CD4-positive, alpha-beta memory T cell (primary cell): ENCODE results near the gene GRK4. TPM values are rescaled to one million over a fixed set of nuclear protein-coding genes. Genes with fewer than 3 reads are reported as not detected.
"Not testable (repeated sequence)": the region's sequence is repeated elsewhere in the genome, so short reads cannot be mapped to it uniquely, and the experiment has no call there.

Source experiments
- CTCF ChIA-PET: fragments of 350-600 bp; sonication (Branson Sonifier 250); formaldehyde crosslinking; loops from one replicate; lab custom pipeline; 2021; ENCODE audit warnings: inconsistent platforms; ENCODE audit not compliant: partially characterized antibody; lab: Charles Lee
- POLR2A ChIA-PET: fragments of 350-600 bp; sonication (Branson Sonifier 250); formaldehyde crosslinking; loops from one replicate; lab custom pipeline; 2021; ENCODE audit not compliant: partially characterized antibody; lab: Charles Lee
- DNase-seq, 5 donors: peaks; one replicate each; pipeline versions ENCODE4 v3.0.0 to v3.0.0-alpha.2; 2020 to 2022; ENCODE audit warnings: mixed read lengths in 1 of 5
- H3K27ac ChIP-seq: one replicate; pipeline ENCODE4 v1.7.0; 2013; ENCODE audit warnings: low read depth, low read length
- H3K27me3 ChIP-seq: 2 replicates; pipeline ENCODE4 v1.7.0; 2013; ENCODE audit warnings: mild to moderate bottlenecking, low read length, moderate library complexity; ENCODE audit not compliant: insufficient read depth
- H3K36me3 ChIP-seq: 2 replicates; pipeline ENCODE4 v1.7.0; 2013; ENCODE audit warnings: mild to moderate bottlenecking, low read length, moderate library complexity; ENCODE audit not compliant: insufficient read depth
- H3K4me1 ChIP-seq: 2 replicates; pipeline ENCODE4 v1.7.0; 2013; ENCODE audit warnings: mild to moderate bottlenecking, low read length, moderate library complexity; ENCODE audit not compliant: insufficient read depth
- H3K4me3 ChIP-seq, 2 donors: one replicate each; pipeline ENCODE4 v1.7.0; 2013; ENCODE audit warnings: low read length in 2 of 2, mild to moderate bottlenecking in 1 of 2
- H3K9me3 ChIP-seq, 2 donors: one replicate each; pipeline ENCODE4 v1.7.0; 2013; ENCODE audit warnings: low read length in 2 of 2, control low read depth in 1 of 2; ENCODE audit not compliant: control insufficient read depth in 1 of 2
- H3K27ac Mint-ChIP-seq, 7 donors: one replicate each; pipeline ENCODE4 v1.8.0; 2020 to 2021; ENCODE audit warnings: mixed read lengths in 7 of 7, mild to moderate bottlenecking in 6 of 7, inconsistent platforms in 3 of 7, moderate library complexity in 3 of 7
- H3K27me3 Mint-ChIP-seq, 2 donors: one replicate each; pipeline ENCODE4 v1.8.0; 2020 to 2021; ENCODE audit warnings: mixed read lengths in 2 of 2
- H3K36me3 Mint-ChIP-seq, 2 donors: one replicate each; pipeline ENCODE4 v1.8.0; 2020 to 2021; ENCODE audit warnings: mixed read lengths in 2 of 2, inconsistent platforms in 1 of 2, mild to moderate bottlenecking in 1 of 2
- H3K4me1 Mint-ChIP-seq, 4 donors: one replicate each; pipeline ENCODE4 v1.8.0; 2020 to 2021; ENCODE audit warnings: mixed read lengths in 4 of 4, mild to moderate bottlenecking in 1 of 4
- H3K4me3 Mint-ChIP-seq, 8 donors: one replicate each; pipeline ENCODE4 v1.8.0; 2020 to 2021; ENCODE audit warnings: mixed read lengths in 8 of 8, mild to moderate bottlenecking in 7 of 8, moderate library complexity in 6 of 8, inconsistent platforms in 3 of 8
- H3K9me3 Mint-ChIP-seq, 8 donors: one replicate each; pipeline ENCODE4 v1.8.0; 2020 to 2021; ENCODE audit warnings: mixed read lengths in 8 of 8, mild to moderate bottlenecking in 5 of 8, inconsistent platforms in 3 of 8, moderate library complexity in 1 of 8
- intact Hi-C: fragments of 100-400 bp; cut with micrococcal nuclease; formaldehyde crosslinking; loops from one replicate; pipeline ENCODE4 v1.15.1; 2023
- polyA plus RNA-seq, 2 donors: library from polyadenylated mRNA; unstranded; fragments of 300-500 nt; fragmentation: Illumina TruSeq; gene quantifications; one replicate each; pipeline ENCODE4 v1.2.3, GENCODE V29; 2021
- total RNA-seq, 2 experiments: library from RNA; stranded (reverse); gene quantifications; one replicate each; pipeline ENCODE4 v1.2.3, GENCODE V29; 2021

GRK4 gene
- total and polyA plus RNA-seq, 4 experiments from 2014 or later = 0.55 to 3.2 (median 2.3) TPM

- H3K9me3 ChIP-seq, H3K27me3 Mint-ChIP-seq, H3K9me3 Mint-ChIP-seq, intact Hi-C loops, H3K27me3 ChIP-seq, H3K4me3 ChIP-seq: not testable (repeated sequence)
- Mint-ChIP-seq H3K36me3 (peaks cover 37 to 74% of the 10 kb centered on the region in 2 donors), H3K4me1 (peaks cover 32 to 58% (median 48%) of the 10 kb centered on the region in 4 donors), H3K4me3 (peak overlapping the region in 4 of 8 donors; percentile 44 to 74 (median 52)), H3K27ac (peak overlapping the region; percentile 61 to 89 (median 79))
- peak; percentile 23 to 55 (median 38) for DNase-seq
- Histone ChIP-seq H3K36me3 (peaks cover 37% of the 10 kb centered on the region), H3K4me1 (peaks cover 21% of the 10 kb centered on the region), H3K27ac (peak overlapping the region; percentile 41)
- POLR2A ChIA-PET = interaction anchor here (1.3 to 4.3 kb wide), 3 partner anchors 9 to 13 kb away, joined by 4 to 29 read pairs (median 12); no protein-coding TSS in a partner anchor
- CTCF ChIA-PET = interaction anchor here (1.6 kb wide), 1 partner anchor 8 kb away, joined by 3 read pairs; no protein-coding TSS in a partner anchor
These were observed 40.8 kb upstream of the GRK4 start for GRCh38 chr4:2922453-2923101.

GRCh38 chr4:2923141-2923551 lies 40.2 kb upstream of the GRK4 start:
- peak overlapping the region; percentile 41 for H3K27ac ChIP-seq
- no peak for DNase-seq
- peak overlapping the region; percentile 32 to 92 (median 78) for H3K27ac Mint-ChIP-seq
- POLR2A ChIA-PET = interaction anchor here (1.3 to 4.3 kb wide), 3 partner anchors 9 to 13 kb away, joined by 4 to 29 read pairs (median 12); no protein-coding TSS in a partner anchor
- no peaks in the 10 kb centered on the region for H3K27me3 ChIP-seq
- peaks cover 43% of the 10 kb centered on the region for H3K36me3 ChIP-seq
- H3K4me1 Mint-ChIP-seq = peaks cover 28 to 53% (median 42%) of the 10 kb centered on the region in 4 donors
- no peaks in the 10 kb centered on the region for H3K27me3 Mint-ChIP-seq
- H3K4me3 Mint-ChIP-seq = peak overlapping the region in 6 of 8 donors; percentile 5 to 75 (median 50)
- no peaks in the 10 kb centered on the region for H3K9me3 ChIP-seq
- H3K4me1 ChIP-seq = peaks cover 21% of the 10 kb centered on the region
- H3K9me3 Mint-ChIP-seq = peaks cover 0 to 3% (median 0%) of the 10 kb centered on the region in 8 donors
- no peak overlapping the region for H3K4me3 ChIP-seq
- peaks cover 37 to 73% of the 10 kb centered on the region in 2 donors for H3K36me3 Mint-ChIP-seq
- CTCF ChIA-PET = interaction anchor here (1.6 kb wide), 1 partner anchor 9 kb away, joined by 3 read pairs; no protein-coding TSS in a partner anchor
- intact Hi-C loops = no loop called here

- Mint-ChIP-seq H3K27me3 (no peaks in the 10 kb centered on the region), H3K9me3 (peaks cover 0 to 3% (median 0%) of the 10 kb centered on the region in 8 donors), H3K36me3 (peaks cover 32 to 72% of the 10 kb centered on the region in 2 donors), H3K4me3 (peak overlapping the region in 5 of 8 donors; percentile 5 to 75 (median 54)), H3K4me1 (peaks cover 24 to 47% (median 36%) of the 10 kb centered on the region in 4 donors), H3K27ac (peak overlapping the region; percentile 32 to 92 (median 78))
- Histone ChIP-seq H3K9me3 (no peaks in the 10 kb centered on the region), H3K4me1 (peaks cover 21% of the 10 kb centered on the region), H3K4me3 (no peak overlapping the region), H3K27me3 (no peaks in the 10 kb centered on the region), H3K27ac (peak overlapping the region; percentile 41), H3K36me3 (peaks cover 48% of the 10 kb centered on the region)
- DNase-seq = no peak
- POLR2A ChIA-PET = interaction anchor here (1.3 to 4.3 kb wide), 3 partner anchors 8 to 12 kb away, joined by 4 to 29 read pairs (median 12); no protein-coding TSS in a partner anchor
- CTCF ChIA-PET = interaction anchor here (1.6 kb wide), 1 partner anchor 10 kb away, joined by 3 read pairs; no protein-coding TSS in a partner anchor
- intact Hi-C loops = no loop called here
These were observed 39.6 kb upstream of the GRK4 start for GRCh38 chr4:2923668-2924173.

DNA sequence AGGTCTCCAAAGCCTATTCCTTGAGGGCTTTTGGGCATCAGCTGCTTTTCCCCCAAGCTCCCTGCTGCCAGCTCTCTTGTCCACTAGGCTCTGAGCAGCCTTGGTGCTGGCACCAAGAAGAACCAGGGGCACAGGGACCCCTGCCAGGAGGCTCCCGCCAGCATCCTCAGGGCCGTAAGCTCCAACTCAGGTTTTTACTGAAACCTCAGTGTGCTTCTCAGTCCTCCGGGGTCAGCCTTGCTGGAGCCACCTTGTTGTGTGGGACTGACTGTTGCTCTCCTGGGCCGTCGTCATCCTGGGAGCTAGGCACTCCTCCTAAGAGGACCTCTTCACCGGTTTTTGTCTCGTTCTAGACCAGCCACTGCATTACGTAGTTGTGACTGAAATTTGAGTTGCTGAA lies 39.1 kb upstream of the GRK4 start:
- Histone ChIP-seq H3K27me3 (no peaks in the 10 kb centered on the region), H3K4me3 (no peak overlapping the region), H3K27ac (peak overlapping the region; percentile 41), H3K36me3 (peaks cover 53% of the 10 kb centered on the region), H3K9me3 (no peaks in the 10 kb centered on the region), H3K4me1 (peaks cover 21% of the 10 kb centered on the region)
- Mint-ChIP-seq H3K4me1 (peaks cover 24 to 44% (median 36%) of the 10 kb centered on the region in 4 donors), H3K27ac (peak overlapping the region in 2 of 7 donors; percentile 61 to 66), H3K4me3 (no peak overlapping the region), H3K36me3 (peaks cover 34 to 75% of the 10 kb centered on the region in 2 donors), H3K9me3 (peaks cover 0 to 3% (median 0%) of the 10 kb centered on the region in 8 donors), H3K27me3 (no peaks in the 10 kb centered on the region)
- intact Hi-C loops = no loop called here
- DNase-seq = no peak
- ChIA-PET CTCF (interaction anchor here (0.7 to 1.6 kb wide), 2 partner anchors 10 to 160 kb away, joined by 3 read pairs; no protein-coding TSS in a partner anchor), POLR2A (interaction anchor here (1.1 to 4.3 kb wide), 3 partner anchors 8 to 12 kb away, joined by 4 to 29 read pairs (median 12); no protein-coding TSS in a partner anchor)

DNA sequence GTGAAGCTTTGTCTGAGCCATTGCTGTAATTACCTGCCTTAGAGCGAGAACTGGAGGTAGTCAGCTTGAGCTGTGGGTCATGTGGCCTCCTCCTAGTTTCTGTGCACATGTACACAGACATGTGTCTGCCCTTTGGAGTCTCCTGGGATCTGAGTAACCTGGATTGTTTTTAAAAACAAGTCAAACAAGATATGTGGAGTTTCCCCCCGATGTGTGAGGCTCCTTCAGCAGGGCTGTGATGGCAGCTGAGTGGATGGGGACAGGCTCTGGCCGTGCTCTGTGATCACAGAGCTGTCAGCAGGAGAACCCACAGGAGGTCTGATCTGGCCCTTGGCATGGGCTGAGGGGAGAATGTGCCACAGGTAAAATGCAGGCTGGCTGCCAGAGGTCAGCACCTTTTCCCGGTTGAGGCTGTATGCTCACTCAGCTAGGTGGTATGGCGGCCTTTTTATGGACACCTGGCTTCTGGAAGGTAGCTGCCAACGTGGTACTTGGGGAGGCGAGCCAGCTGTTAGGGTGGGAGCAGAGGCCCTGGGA lies 38.5 kb upstream of the GRK4 start:
- Histone ChIP-seq H3K9me3 (no peaks in the 10 kb centered on the region), H3K36me3 (peaks cover 59% of the 10 kb centered on the region), H3K4me3 (no peak overlapping the region), H3K27ac (peak overlapping the region; percentile 10), H3K4me1 (peaks cover 21% of the 10 kb centered on the region), H3K27me3 (no peaks in the 10 kb centered on the region)
- POLR2A ChIA-PET = interaction anchor here (1.1 to 4.3 kb wide), 3 partner anchors 7 to 11 kb away, joined by 4 to 29 read pairs (median 12); no protein-coding TSS in a partner anchor
- peaks cover 22 to 40% (median 34%) of the 10 kb centered on the region in 4 donors for H3K4me1 Mint-ChIP-seq
- CTCF ChIA-PET = interaction anchor here (0.7 kb wide), 1 partner anchor 161 kb away, joined by 3 read pairs; no protein-coding TSS in a partner anchor
- H3K27me3 Mint-ChIP-seq = no peaks in the 10 kb centered on the region
- intact Hi-C loops = no loop called here
- no peak for DNase-seq
- H3K9me3 Mint-ChIP-seq = peaks cover 0 to 3% (median 0%) of the 10 kb centered on the region in 8 donors
- peak overlapping the region in 4 of 7 donors; percentile 3 to 70 (median 60) for H3K27ac Mint-ChIP-seq
- H3K4me3 Mint-ChIP-seq = no peak overlapping the region
- H3K36me3 Mint-ChIP-seq = peaks cover 29 to 75% of the 10 kb centered on the region in 2 donors

DNA sequence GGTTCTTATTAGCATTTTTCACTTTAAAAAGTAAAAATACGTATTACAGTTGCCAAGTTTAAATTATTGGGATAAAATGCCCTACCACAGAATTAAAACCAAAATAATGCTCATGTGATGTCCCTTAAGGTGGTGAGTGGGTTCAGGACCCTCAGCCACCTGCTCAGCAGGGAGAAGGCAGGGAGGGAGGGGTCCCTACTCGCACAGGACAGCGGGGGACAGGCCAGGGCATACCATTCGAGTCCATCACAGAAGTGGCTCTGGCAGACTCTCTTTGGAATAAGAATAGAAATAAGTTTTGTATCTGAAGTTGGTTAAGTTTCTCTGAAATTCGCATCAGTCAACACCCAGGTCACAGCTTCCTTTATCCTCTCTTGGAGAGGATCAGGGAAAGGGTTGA lies 37.9 kb upstream of the GRK4 start:
- Histone ChIP-seq H3K27ac (no peak overlapping the region), H3K4me1 (peaks cover 21% of the 10 kb centered on the region), H3K36me3 (peaks cover 65% of the 10 kb centered on the region), H3K9me3 (no peaks in the 10 kb centered on the region), H3K4me3 (no peak overlapping the region), H3K27me3 (no peaks in the 10 kb centered on the region)
- Mint-ChIP-seq H3K4me3 (no peak overlapping the region), H3K27ac (no peak overlapping the region), H3K9me3 (peaks cover 0 to 3% (median 0%) of the 10 kb centered on the region in 8 donors), H3K27me3 (no peaks in the 10 kb centered on the region), H3K36me3 (peaks cover 23 to 75% of the 10 kb centered on the region in 2 donors), H3K4me1 (peaks cover 19 to 33% (median 29%) of the 10 kb centered on the region in 4 donors)
- ChIA-PET CTCF (no interaction called here), POLR2A (interaction anchor here (1.1 to 4.3 kb wide), 2 partner anchors 11 kb away, joined by 4 to 29 read pairs; no protein-coding TSS in a partner anchor)
- intact Hi-C loops = no loop called here
- no peak for DNase-seq
